ENCODE data around the gene FRMD5.
A peak's percentile ranks its signal among the peaks of the same experiment; 100 is the strongest.
"Not testable (repeated sequence)": the region's sequence is repeated elsewhere in the genome, so short reads cannot be mapped to it uniquely, and the experiment has no call there.

Gene FRMD5
- 0 to 0.21 reads per million in 2 donors for total RNA-seq

DNA sequence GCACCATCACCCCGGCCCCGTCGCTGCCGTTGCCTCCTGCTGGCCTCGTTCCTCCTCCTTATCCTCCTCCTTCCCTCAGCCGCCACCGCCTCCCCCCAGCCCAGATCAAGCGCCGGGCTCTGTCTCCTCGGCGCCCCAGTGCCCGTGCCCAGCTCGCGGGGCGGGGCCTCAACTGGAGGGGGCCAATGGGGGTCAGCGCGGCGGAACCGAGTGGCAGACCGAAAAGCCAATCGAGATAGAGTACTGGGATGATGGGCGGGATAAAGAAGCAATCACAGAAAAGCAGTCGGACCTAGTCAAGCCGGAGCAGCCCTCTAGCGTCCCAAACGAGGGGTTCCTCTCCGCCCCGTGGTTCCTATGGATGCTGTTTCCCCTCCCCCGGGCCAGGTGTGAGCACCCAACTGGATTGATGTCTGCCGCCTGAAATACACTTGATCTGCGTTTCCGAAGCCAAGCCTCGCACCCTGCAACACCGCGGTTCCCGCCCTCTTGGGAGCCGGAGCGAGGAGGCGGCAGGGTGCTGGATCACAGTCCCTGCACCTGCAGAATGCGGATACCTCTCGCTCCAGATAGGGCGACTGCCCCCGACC is at the start of gene FRMD5:
Gene FRMD5 (minus strand): TSS at position 121 of the 590 bp plus-strand sequence.
- DNase-seq = peak; percentile 72

DNA sequence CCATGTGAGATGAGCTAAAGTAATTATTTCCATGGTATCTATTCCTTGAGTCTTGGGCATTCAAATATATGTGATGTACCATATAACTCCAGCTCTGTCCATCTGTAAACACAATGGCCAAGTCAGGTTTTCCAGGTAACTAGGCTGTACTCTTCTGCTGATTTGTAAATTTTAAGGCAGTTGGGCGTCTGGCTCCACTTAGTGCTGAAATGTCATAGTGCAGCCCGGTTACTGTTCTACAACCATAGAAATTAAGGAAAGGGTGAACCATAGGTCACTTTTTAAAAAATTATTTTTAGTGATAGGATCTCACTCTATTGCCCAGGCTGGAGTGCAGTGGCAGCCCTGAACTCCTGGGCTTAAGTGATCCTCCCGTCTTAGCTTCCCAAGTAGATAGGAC is 48.8 kb upstream of the FRMD5 start:
- DNase-seq = no peak

- no peak for DNase-seq
Observed at GRCh38 chr15:44243141-44243540, 48.1 kb upstream of the FRMD5 start.

- no peak for DNase-seq
Observed at GRCh38 chr15:44231842-44232241, 36.8 kb upstream of the FRMD5 start.

DNA sequence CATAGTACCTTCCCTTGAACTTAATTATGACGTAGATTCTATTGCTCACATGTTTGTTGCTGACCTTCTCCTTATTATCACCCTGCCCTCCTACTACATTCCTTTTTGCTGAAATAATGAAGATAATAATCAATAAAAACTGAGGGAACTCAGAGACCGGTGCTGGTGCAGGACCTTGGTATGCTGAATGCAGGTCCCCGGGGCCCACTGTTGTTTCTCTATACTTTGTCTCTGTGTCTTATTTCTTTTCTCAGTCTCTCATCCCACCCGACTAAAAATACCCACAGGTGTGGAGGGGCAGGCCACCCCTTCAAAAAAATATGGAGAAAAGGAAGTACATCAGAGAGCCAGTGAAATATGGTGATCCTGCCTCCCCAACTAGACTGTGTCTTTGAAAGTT is 34.2 kb upstream of the FRMD5 start:
- not testable (repeated sequence) for DNase-seq

DNA sequence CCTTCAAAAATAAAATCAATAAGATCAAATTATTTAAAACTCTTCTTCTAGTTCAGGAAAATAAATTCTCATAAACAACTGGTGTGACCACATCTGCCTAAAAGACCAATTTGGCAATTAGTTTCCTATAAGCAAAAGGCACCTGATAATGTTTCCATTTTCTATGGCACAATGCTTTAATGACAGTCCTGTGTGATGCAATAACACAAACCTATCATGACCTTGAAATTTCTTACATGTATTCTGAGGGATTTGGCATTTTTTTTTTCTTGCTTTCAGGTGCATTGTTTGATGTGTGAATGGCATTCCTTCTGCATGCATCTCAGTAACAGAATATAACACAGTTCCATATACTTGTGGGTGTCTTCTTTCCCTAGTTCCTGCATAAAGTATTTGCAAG is 32.5 kb upstream of the FRMD5 start:
- no peak for DNase-seq

- DNase-seq = not testable (repeated sequence)
Observed at GRCh38 chr15:44227001-44227400, 31.9 kb upstream of the FRMD5 start.

DNA sequence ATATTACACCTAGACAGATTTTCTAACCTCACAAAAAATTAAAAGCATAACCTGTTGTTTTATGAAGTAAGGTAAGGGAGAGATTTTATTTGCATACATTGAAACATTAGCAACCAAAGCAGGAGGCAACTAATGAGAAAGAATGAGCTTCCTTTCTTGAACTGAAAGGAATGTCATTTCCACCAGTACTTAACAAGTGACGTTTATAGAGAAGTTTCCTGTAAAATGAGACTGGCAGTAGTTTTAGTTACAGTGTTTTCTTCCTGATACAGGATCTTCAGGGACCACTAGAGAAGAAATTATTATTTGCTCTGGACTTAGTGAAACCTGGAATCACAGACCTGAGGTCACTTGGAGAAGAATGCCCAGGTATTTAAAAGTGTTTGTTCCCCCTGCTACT is 27.4 kb upstream of the FRMD5 start:
- DNase-seq = no peak

DNA sequence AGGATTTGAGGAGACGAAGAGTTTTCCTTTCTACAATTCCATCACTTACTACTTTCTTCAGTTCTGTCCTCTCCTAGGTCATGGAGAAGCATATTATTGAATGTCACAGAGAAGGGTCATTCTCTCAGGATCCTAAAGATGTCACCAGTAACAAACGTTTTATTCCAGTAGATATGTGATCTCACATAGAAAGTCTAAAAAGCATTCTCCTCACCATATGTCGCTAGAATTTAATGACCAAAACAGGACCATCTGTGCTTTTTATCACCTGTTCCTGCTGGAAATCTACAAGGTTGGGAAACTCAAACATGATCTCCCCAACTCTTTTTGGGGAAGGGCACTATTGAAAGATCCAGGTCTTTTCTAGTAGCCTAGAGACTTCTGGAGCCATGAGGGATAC is 24.0 kb upstream of the FRMD5 start:
- DNase-seq = no peak

DNA sequence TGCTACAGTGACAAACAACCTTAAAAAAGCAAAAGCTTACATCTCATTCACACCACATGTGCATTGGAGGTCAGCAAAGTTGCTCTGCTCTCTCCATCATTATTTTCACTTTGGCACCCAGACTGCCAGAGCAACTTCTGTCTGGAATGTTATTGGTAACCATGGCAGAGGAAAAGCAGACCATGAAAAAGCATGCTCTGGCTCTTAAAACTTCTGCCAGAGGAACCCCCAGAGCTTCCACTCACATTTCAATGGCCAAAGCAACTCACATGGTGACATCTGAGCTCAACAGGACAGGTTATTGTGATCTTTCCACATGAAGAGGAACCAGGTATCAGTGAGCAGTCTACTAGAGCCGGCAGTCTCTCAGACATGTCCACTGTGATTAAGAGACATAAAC is 21.9 kb upstream of the FRMD5 start:
- DNase-seq = no peak

- no peak for DNase-seq
Observed at GRCh38 chr15:44215594-44215993, 20.5 kb upstream of the FRMD5 start.

DNA sequence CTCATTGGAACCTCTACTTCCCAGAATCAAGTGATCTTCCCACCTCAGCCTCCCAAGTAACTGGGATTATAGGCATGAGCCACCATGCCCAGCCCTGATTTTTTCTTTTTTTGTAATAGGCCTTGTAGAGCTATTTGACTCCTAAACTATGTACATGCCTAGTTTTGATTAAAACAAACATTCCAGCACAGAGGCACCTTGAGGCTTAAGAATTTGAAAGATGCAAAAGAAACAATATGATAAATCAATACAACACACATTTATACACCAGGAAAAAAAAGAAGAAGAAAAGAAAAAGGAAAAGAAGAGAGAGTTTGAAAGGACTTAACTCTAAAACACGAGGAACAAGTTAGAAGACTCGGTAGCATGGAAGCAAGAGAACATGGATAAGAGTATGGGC is 13.9 kb upstream of the FRMD5 start:
- DNase-seq = no peak

DNA sequence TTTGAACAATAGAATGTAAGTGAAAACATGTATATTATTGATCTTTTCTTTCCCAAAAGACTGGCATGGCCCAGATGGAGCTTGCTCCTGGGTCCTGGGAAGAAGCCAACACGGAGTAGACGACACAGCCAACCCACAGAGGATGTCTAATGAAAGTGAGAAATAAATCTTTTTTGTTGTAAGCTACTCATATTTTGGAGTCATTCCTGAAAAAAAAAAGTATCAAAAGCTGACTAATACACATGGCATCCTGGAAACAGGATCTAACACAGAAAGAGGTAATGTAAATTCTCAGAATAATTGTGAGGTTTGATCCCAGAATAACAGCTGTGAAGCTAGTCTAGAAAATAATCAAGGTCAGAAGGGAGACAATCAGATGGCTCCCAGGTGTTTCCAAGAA is 12.6 kb upstream of the FRMD5 start:
- DNase-seq = no peak

DNA sequence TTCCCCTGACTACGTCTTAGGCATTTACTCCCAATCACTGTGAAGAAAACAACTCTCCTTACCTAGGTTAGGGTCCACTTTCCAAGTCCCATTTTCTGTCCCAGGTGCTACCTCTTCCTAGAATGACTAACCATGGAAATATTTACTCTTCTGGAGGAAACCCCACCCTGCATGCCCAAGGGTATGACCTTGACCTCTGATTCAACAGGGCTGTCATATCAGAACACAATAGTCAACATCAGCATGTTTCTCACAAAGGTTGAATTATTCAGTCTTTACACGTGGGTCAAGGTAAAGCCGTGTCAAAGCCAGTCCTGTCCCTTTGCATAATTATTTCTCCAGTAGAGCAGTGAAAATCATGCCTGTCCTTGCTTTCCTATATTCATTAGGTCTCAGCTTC is 4.3 kb upstream of the FRMD5 start:
- no peak for DNase-seq

GRCh38 chr15:44194323-44195150 is 534 bp downstream of the FRMD5 start:
- DNase-seq = peak; percentile 21

GRCh38 chr15:44193651-44194322 is 1.3 kb downstream of the FRMD5 start:
- DNase-seq = no peak

- DNase-seq = no peak
Observed at GRCh38 chr15:44188795-44189194, 6.3 kb downstream of the FRMD5 start.

GRCh38 chr15:44186705-44187104 is 8.4 kb downstream of the FRMD5 start:
- DNase-seq = no peak

GRCh38 chr15:44183363-44183762 is 11.7 kb downstream of the FRMD5 start:
- DNase-seq = no peak

DNA sequence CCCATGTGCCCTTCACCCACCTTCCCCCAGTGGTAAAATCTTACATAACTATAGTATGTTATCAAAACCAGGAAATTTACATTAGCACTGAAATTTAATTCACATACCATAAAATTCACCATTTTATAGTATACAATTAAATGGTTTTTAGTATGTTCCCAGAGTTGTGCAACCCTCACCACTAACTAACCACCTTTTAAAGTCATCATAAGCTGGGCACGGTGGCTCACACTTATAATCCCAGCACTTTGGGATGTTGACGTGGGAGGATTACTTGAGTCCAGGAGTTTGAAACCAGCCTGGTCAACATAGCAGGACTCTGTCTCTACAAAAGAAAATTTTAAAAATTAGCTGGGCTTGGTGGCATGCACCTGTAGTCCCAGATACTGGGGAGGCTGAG is 13.7 kb downstream of the FRMD5 start:
- no peak for DNase-seq

- DNase-seq = no peak
Observed at GRCh38 chr15:44177139-44177538, 17.9 kb downstream of the FRMD5 start.

GRCh38 chr15:44173813-44174212 is 21.3 kb downstream of the FRMD5 start:
- no peak for DNase-seq

DNA sequence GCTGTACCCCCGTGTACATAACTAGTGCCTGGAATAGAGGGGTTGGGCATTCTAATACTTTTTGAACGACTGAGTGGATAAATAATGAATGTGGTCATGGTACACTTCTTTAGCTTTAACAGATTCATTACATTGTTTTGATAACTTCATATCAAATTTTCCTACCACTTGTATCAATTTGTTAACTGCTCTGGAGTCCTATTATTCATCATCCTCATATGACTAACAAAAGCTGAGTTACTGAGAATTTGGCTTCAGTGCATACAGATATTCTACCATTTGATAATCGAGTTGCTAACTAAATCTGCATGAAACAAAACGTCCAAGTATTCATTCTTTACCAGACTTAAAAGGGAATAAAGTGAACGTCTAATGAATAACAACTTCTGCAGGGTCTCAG is 31.7 kb downstream of the FRMD5 start:
- DNase-seq = no peak

GRCh38 chr15:44160796-44161195 is 34.3 kb downstream of the FRMD5 start:
- no peak for DNase-seq

All from T-helper 9 cell (primary cell).